NCI-H526 (cell line): ENCODE data around the gene ST3GAL5.
"Not testable (repeated sequence)": the region's sequence is repeated elsewhere in the genome, so short reads cannot be mapped to it uniquely, and the experiment has no call there.

Experiments used
- DNase-seq, 2 experiments: peaks; one replicate each; lab custom pipeline; 2025; lab: John Stamatoyannopoulos, UW

Gene ST3GAL5

GRCh38 chr2:85888684-85889626 is at the start of gene ST3GAL5:
Gene ST3GAL5, minus strand, starts transcription at chr2:85888990. Its CDS starts 85 bp downstream, at chr2:85888905.
- peak; percentile 67 to 91 for DNase-seq

DNA sequence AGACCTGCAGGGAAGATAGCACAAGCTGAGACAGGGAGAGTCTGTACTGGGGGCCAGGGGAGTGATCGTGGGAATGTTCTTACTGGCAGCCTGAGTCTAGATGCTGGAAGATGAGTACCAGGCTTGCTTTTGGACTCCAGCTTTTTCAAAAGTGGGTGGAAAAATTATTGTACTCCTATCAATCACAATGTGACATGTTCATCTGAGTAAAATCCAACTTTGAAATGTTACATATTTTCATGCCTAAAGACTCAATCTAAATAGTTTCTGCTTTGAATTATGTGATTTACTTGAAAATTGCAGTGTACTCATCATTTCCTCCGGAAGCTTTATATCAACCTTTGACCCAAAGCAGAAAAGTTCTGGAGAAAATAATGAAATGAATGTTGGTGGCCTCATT is 49.7 kb upstream of the ST3GAL5 start:
- DNase-seq, result no peak

GRCh38 chr2:85937069-85937439 is 48.3 kb upstream of the ST3GAL5 start:
- DNase-seq, result no peak

GRCh38 chr2:85936421-85937068 is 47.8 kb upstream of the ST3GAL5 start:
- no peak for DNase-seq

DNA sequence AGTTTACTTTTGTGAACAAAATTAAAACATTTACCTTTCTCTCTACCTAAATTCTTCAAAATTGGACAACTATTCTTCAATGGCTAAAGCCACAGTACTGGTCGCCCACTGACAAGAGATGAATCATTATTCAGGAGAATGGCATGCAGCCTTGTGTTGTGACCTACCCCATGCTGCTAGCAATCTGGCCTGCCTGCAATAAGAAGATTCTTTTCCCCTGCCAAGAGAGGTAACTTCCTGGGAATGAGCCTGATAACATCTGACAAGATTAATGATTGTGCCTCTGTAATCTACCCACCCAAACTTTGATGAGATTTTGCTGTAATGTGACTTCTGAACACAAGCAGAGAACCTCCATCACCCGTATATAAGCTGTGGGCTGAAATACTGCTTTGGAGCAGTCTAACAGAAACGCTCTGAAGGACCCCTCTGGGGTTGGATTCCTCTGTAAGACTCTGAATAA is 47.0 kb upstream of the ST3GAL5 start:
- DNase-seq, result no peak

GRCh38 chr2:85935170-85935745 is 46.5 kb upstream of the ST3GAL5 start:
- no peak for DNase-seq

- DNase-seq, result no peak
Observed at GRCh38 chr2:85933753-85934594, 45.2 kb upstream of the ST3GAL5 start.

GRCh38 chr2:85931151-85931550 is 42.4 kb upstream of the ST3GAL5 start:
- not testable (repeated sequence) for DNase-seq

DNA sequence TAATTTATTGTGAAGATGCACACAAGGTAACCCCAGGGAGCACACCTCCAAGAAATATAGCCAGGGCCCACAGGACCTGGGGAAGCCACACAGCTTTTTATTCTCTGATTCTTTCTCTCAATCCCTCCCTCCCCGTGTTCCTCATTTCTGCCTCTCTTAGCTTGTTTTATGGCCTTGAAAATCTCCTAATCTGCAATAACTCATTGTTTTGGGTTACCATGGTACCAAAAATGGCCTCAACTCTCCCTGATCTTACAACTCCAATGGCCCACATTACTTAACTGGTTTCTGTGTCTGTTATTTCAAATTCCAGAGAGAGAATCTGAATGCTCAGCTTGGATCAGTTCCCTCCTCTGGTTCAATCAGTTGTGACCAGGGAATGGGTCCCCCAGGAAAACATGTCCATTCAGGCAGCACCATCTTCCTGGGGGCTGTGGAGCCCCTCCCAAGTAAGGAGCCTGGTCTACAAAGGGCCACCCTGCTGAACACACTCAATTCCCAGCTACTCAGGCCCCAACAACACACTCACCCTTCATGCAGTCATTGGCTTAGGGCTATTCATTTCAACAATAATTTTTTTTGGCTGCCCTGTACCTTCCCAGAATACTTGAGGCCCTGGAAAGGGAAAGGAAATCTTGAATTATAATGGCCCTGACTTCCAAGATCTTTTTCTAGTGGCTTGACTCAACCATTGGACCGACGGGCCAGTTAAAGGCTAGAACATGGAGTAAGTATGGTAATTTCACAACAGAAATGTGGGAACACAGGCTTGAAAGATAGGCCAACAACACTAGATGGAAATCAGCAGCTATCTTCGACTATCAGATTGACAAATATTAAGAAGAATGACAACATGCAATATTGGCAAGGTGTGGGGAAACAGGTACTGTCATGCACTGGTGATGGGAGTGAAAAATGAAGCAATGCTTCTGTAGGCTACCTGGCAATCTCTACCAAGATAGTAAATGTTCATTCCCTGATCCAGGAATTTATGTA is 41.6 kb upstream of the ST3GAL5 start:
- no peak for DNase-seq

- no peak for DNase-seq
Observed at GRCh38 chr2:85929096-85930050, 40.6 kb upstream of the ST3GAL5 start.

- no peak for DNase-seq
Observed at GRCh38 chr2:85926931-85927661, 38.3 kb upstream of the ST3GAL5 start.

- no peak for DNase-seq
Observed at GRCh38 chr2:85926526-85926925, 37.7 kb upstream of the ST3GAL5 start.

DNA sequence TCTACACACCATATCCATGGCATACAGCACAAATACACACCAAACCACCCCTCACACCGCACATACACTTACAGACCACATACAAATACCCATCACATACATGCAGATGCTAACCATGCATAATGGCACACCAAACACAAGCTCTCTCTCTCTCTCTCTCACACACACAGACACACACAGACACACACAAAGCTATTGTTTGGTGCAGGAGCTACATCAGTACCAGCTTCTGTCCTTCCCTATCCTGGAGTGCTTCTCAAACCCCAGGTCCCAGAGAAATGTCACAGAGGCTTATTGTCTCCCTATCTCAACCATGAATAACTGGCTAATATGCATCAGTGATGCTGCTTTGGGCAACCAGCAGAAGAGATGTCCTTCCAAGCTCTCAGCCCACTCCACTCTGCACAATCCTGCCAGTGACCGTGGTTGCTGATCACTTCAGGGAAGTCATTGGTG is 36.5 kb upstream of the ST3GAL5 start:
- DNase-seq, result no peak

DNA sequence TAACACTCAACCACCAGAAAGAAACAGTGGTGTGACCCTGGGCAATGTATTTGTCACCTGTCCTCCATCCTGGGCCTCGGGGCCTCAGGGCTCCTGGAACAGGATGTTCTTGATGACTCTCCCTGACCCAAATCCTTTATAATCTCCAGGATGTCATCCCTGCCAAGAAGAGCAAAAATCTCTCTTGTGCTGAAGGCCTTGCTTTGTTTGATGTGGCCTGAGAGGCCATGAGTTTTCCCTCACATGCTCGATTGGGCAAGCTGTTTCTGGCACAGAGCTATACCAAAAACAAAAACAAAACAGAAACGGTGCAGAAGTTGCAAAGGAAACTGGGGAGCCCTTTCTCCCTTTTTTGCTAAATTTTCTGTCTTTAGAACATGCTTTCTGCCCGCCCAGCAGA is 35.7 kb upstream of the ST3GAL5 start:
- DNase-seq, result no peak

- no peak for DNase-seq
Observed at GRCh38 chr2:85922199-85922598, 33.4 kb upstream of the ST3GAL5 start.

DNA sequence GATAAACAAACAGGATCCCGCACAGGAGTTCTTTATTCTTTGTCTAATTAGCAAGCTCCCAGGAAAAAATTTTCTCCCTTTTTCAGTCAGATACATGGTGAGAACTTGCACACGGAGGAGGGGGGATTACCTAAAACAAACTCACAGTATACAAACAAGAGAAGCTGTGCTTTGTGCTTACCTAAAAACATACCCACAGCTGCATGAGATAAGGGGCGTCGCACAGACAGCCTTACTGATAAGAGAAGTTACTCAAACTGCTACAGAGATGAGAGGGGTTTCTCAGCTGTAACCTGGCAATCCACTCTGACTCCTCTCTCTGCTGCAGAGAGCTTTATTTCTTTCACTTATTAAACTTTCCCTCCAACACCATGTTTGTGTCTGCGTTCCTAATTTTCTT is 32.9 kb upstream of the ST3GAL5 start:
- DNase-seq, result no peak

DNA sequence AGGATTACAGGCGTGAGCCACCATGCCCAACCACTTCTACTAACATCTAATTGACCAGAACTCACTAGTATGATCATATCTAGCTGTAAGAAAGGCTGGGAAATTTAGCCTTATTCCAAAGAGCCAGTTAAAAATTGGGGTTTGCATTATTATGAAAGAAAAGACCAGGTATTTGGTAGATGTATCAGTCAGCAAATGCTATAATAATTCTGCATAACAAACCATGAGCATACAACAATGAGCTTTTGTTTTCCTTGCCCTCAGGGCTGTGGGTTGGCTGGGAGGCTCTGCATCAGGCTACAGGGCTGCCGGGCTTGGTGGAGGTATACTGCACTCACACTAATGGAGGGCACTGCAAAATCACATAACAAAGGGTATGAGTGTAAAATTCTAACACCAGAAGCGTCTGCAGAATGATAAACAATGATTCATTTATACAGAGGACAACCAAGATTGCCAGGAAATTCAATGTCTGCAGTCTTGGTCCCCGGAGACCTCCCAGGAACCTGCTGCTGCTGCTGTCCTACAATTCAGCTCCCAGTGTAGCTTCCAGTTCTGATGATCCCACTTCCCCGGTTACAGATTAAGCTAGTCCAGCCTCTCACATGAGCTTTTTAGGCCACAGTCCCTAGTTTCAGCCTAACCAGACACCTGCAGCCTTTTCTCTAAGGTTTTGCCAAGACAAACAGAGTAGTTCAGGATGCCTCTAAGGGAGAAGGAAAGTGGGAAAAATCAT is 32.2 kb upstream of the ST3GAL5 start:
- no peak for DNase-seq
